Measurements from ENCODE around the gene HECTD4.

HECTD4 gene

GRCh38 chr12:112217647-112218046, 164.6 kb downstream of the HECTD4 start:
- in situ Hi-C loops (cut with MboI; ENCODE audit: low sequenced_read_pairs) = no loop called here

- in situ Hi-C loops (cut with MboI; ENCODE audit: low sequenced_read_pairs) = no loop called here
Observed at GRCh38 chr12:112216223-112216622, 166.0 kb downstream of the HECTD4 start.

- in situ Hi-C loops (cut with MboI; ENCODE audit: low sequenced_read_pairs) = no loop called here
Observed at GRCh38 chr12:112214064-112214463, 168.2 kb downstream of the HECTD4 start.

GRCh38 chr12:112208301-112208910, 173.8 kb downstream of the HECTD4 start:
- in situ Hi-C loops (cut with MboI; ENCODE audit: low sequenced_read_pairs) = no loop called here

- in situ Hi-C loops (cut with MboI; ENCODE audit: low sequenced_read_pairs) = no loop called here
Observed at GRCh38 chr12:112207397-112207924, 174.8 kb downstream of the HECTD4 start.

GRCh38 chr12:112206944-112207343, 175.3 kb downstream of the HECTD4 start:
- in situ Hi-C loops (cut with MboI; ENCODE audit: low sequenced_read_pairs) = no loop called here

- in situ Hi-C loops (cut with MboI; ENCODE audit: low sequenced_read_pairs) = no loop called here
Observed at GRCh38 chr12:112199136-112199535, 183.1 kb downstream of the HECTD4 start.

- in situ Hi-C loops (cut with MboI; ENCODE audit: low sequenced_read_pairs) = no loop called here
Observed at GRCh38 chr12:112198120-112198733, 184.0 kb downstream of the HECTD4 start.

GRCh38 chr12:112196196-112196875, 185.9 kb downstream of the HECTD4 start:
- in situ Hi-C loops (cut with MboI; ENCODE audit: low sequenced_read_pairs) = no loop called here

GRCh38 chr12:112194601-112195247, 187.5 kb downstream of the HECTD4 start:
- in situ Hi-C loops (cut with MboI; ENCODE audit: low sequenced_read_pairs) = no loop called here

- in situ Hi-C loops (cut with MboI; ENCODE audit: low sequenced_read_pairs) = no loop called here
Observed at GRCh38 chr12:112192475-112192874, 189.8 kb downstream of the HECTD4 start.

GRCh38 chr12:112191840-112192321, 190.3 kb downstream of the HECTD4 start:
- in situ Hi-C loops (cut with MboI; ENCODE audit: low sequenced_read_pairs) = no loop called here

GRCh38 chr12:112191201-112191600, 191.0 kb downstream of the HECTD4 start:
- in situ Hi-C loops (cut with MboI; ENCODE audit: low sequenced_read_pairs) = no loop called here

- in situ Hi-C loops (cut with MboI; ENCODE audit: low sequenced_read_pairs) = no loop called here
Observed at GRCh38 chr12:112190231-112191025, 191.8 kb downstream of the HECTD4 start.

GRCh38 chr12:112188130-112188830, 194.0 kb downstream of the HECTD4 start:
- in situ Hi-C loops (cut with MboI; ENCODE audit: low sequenced_read_pairs) = no loop called here

GRCh38 chr12:112185093-112185923, 196.9 kb downstream of the HECTD4 start:
- in situ Hi-C loops (cut with MboI; ENCODE audit: low sequenced_read_pairs) = no loop called here

GRCh38 chr12:112184056-112184887, 198.0 kb downstream of the HECTD4 start:
- in situ Hi-C loops (cut with MboI; ENCODE audit: low sequenced_read_pairs) = no loop called here
